ENCODE data around the gene CRHR1. TPM values are rescaled to one million over a fixed set of nuclear protein-coding genes. Genes with fewer than 3 reads are reported as not detected.
A peak's percentile ranks its signal among the peaks of the same experiment; 100 is the strongest.

Gene CRHR1
- total RNA-seq, 1 donor from 2014 or later = not detected

- peaks cover 7% of the 10 kb centered on the region for H3K36me3 Mint-ChIP-seq (ENCODE audit: low read depth, unreplicated experiment)
- H3K27ac Mint-ChIP-seq (ENCODE audit: unreplicated experiment) = peak overlapping the region; percentile 9
- H3K9me3 Mint-ChIP-seq (ENCODE audit: unreplicated experiment) = no peaks in the 10 kb centered on the region
- peaks cover 3% of the 10 kb centered on the region for H3K4me1 Mint-ChIP-seq (ENCODE audit: unreplicated experiment)
- no peak overlapping the region for H3K4me3 Mint-ChIP-seq (ENCODE audit: unreplicated experiment)
- TF ChIP-seq CTCF (IDR thresholded peaks at IDR 0.05; ENCODE audit: unreplicated experiment) = no peak
- peaks cover 12% of the 10 kb centered on the region for H3K27me3 Mint-ChIP-seq (ENCODE audit: unreplicated experiment)
- DNase-seq (ENCODE audit: low spot score) = no peak
Measured at GRCh38 chr17:45792437-45792836, 8.3 kb downstream of the CRHR1 start.

GRCh38 chr17:45792995-45793755 lies 9.1 kb downstream of the CRHR1 start:
- TF ChIP-seq CTCF (IDR thresholded peaks at IDR 0.05; ENCODE audit: unreplicated experiment) = no peak
- Mint-ChIP-seq H3K36me3 (ENCODE audit: low read depth, unreplicated experiment) (peaks cover 7% of the 10 kb centered on the region), H3K4me3 (ENCODE audit: unreplicated experiment) (no peak overlapping the region), H3K9me3 (ENCODE audit: unreplicated experiment) (no peaks in the 10 kb centered on the region), H3K27me3 (ENCODE audit: unreplicated experiment) (peaks cover 12% of the 10 kb centered on the region), H3K4me1 (ENCODE audit: unreplicated experiment) (peaks cover 3% of the 10 kb centered on the region), H3K27ac (ENCODE audit: unreplicated experiment) (peak overlapping the region; percentile 9)
- DNase-seq (ENCODE audit: low spot score) = no peak

GRCh38 chr17:45793999-45794540 lies 9.9 kb downstream of the CRHR1 start:
- peaks cover 12% of the 10 kb centered on the region for H3K27me3 Mint-ChIP-seq (ENCODE audit: unreplicated experiment)
- peaks cover 3% of the 10 kb centered on the region for H3K4me1 Mint-ChIP-seq (ENCODE audit: unreplicated experiment)
- H3K36me3 Mint-ChIP-seq (ENCODE audit: low read depth, unreplicated experiment) = peaks cover 7% of the 10 kb centered on the region
- H3K4me3 Mint-ChIP-seq (ENCODE audit: unreplicated experiment) = no peak overlapping the region
- H3K27ac Mint-ChIP-seq (ENCODE audit: unreplicated experiment) = no peak overlapping the region
- no peak for TF ChIP-seq CTCF (IDR thresholded peaks at IDR 0.05; ENCODE audit: unreplicated experiment)
- no peaks in the 10 kb centered on the region for H3K9me3 Mint-ChIP-seq (ENCODE audit: unreplicated experiment)
- DNase-seq (ENCODE audit: low spot score) = no peak

GRCh38 chr17:45794840-45795239 lies 10.7 kb downstream of the CRHR1 start:
- Mint-ChIP-seq H3K27me3 (ENCODE audit: unreplicated experiment) (peaks cover 12% of the 10 kb centered on the region), H3K4me1 (ENCODE audit: unreplicated experiment) (peaks cover 3% of the 10 kb centered on the region), H3K4me3 (ENCODE audit: unreplicated experiment) (no peak overlapping the region), H3K36me3 (ENCODE audit: low read depth, unreplicated experiment) (peaks cover 7% of the 10 kb centered on the region), H3K9me3 (ENCODE audit: unreplicated experiment) (no peaks in the 10 kb centered on the region), H3K27ac (ENCODE audit: unreplicated experiment) (no peak overlapping the region)
- DNase-seq (ENCODE audit: low spot score) = peak; percentile 39
- TF ChIP-seq CTCF (IDR thresholded peaks at IDR 0.05; ENCODE audit: unreplicated experiment) = no peak

GRCh38 chr17:45800816-45801215 lies 16.7 kb downstream of the CRHR1 start:
- Mint-ChIP-seq H3K27ac (ENCODE audit: unreplicated experiment) (no peak overlapping the region), H3K9me3 (ENCODE audit: unreplicated experiment) (no peaks in the 10 kb centered on the region), H3K36me3 (ENCODE audit: low read depth, unreplicated experiment) (no peaks in the 10 kb centered on the region), H3K4me1 (ENCODE audit: unreplicated experiment) (no peaks in the 10 kb centered on the region), H3K4me3 (ENCODE audit: unreplicated experiment) (no peak overlapping the region), H3K27me3 (ENCODE audit: unreplicated experiment) (peaks cover 5% of the 10 kb centered on the region)
- DNase-seq (ENCODE audit: low spot score) = no peak
- no peak for TF ChIP-seq CTCF (IDR thresholded peaks at IDR 0.05; ENCODE audit: unreplicated experiment)
